Spleen (tissue), 7 donors: ENCODE data around the gene SYNPO.

Experiments
- CTCF ChIP-seq, 11 experiments: fragments of 200-600 bp in 7 of 11; fragments of 450-650 bp in 4 of 11; sonication (generic) in 4 of 11; IDR thresholded peaks in 8 of 11; conservative IDR thresholded peaks in 3 of 11; 1 replicate in 7 of 11; 2 replicates in 4 of 11; pipeline versions ENCODE4 v1.4.0 to v1.8.0; 2016 to 2021; ENCODE audit warnings: antibody characterized with exemption in 11 of 11, inconsistent platforms in 4 of 11, mild to moderate bottlenecking in 1 of 11
- POLR2A ChIP-seq, 3 donors: fragments of 450-650 bp; IDR thresholded peaks; one replicate each; pipeline ENCODE4 v1.5.1; 2017; ENCODE audit warnings: antibody characterized with exemption in 3 of 3, mild to moderate bottlenecking in 1 of 3
- POLR2AphosphoS5 ChIP-seq, 3 donors: sonication (generic); formaldehyde crosslinking; IDR thresholded peaks; one replicate each; pipeline ENCODE4 v1.5.1; 2017; ENCODE audit warnings: antibody characterized with exemption in 3 of 3
- donor health status: DM: no; HTN: no; CAD: no; lungs with moderate emphysema.
- donor health status: DM: no; HTN: no; CAD: no.
- donor health status: DM: no; HTN: no; CAD: no.

- TF ChIP-seq CTCF (IDR thresholded peaks at IDR 0.05 in 8 of 11, conservative IDR thresholded peaks at IDR 0.05 in 3 of 11) (no peak), POLR2AphosphoS5 (IDR thresholded peaks at IDR 0.05) (no peak), POLR2A (IDR thresholded peaks at IDR 0.05) (no peak)
These were observed 32.5 kb upstream of the SYNPO start for GRCh38 chr5:150607991-150608390.
